Head of caudate nucleus (tissue), 42 donors: ENCODE data around the gene OGT.
"Not testable (repeated sequence)": the region's sequence is repeated elsewhere in the genome, so short reads cannot be mapped to it uniquely, and the experiment has no call there.

ENCODE experiments used
- DNase-seq, 42 donors: peaks; one replicate each; pipeline versions ENCODE4 v3.0.0 to v3.0.0-alpha.2; 2020 to 2021; ENCODE audit warnings: mixed read lengths in 7 of 42
- intact Hi-C: fragments of 100-400 bp; cut with DNase I; formaldehyde crosslinking; loops from one replicate; pipeline ENCODE4 v1.15.0; 2022

Gene OGT

DNA sequence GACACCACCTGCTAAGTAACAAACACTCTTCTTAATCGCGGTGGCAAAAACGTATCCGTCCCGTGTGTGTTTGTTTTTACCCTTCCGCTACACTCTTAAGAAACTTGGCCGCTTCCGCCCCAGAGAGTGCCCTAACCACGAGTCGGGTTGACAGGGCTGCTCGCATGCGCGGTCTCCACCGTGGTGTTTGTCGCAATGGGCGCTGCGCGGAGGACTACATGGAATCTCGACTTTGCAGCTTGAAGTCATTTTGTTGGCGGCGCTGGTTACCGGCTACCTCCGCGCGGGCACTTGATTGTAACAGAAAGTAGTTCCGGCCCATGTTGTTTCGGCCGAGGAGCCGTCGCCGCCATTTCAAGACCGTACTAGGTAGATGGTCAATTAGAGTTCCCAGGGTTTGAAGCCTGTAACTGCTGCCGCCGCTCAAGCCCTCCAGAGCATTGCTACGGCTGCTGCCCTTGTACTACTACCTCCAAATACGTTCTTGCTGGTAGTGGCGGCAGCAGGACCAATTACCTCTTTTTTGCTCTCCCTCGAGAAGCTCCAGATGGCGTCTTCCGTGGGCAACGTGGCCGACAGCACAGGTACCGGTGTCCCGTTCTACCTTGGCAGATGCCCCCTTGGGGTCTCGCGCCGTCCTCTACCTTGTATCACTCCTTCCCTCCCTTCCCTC is at the start of gene OGT:
Gene OGT (plus strand): TSS at position 352 of the 673 bp plus-strand sequence. CDS start 196 bp downstream, at position 548.
- intact Hi-C loops, result no loop called here
- DNase-seq, result peak; percentile 83 to 96 (median 91)

DNA sequence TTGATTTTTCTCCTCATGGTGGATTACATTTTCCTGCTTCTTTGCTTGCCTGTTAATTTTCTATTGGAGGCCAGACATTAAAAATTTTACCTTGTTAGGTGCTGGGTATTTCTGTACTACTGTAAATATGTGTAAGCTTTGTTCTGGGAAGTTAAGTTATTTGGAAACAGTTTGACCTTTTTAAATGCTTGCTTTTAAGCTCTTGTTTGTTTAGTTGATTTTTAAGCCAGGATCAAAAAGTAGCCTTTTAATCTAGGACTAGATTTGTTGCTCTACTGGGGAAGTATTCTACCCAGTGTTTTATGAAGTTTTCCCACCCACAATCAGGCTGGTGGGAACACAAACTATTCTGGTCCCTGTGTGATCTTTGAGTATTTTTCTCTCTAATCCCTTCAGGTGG is 45.1 kb upstream of the OGT start:
- intact Hi-C loops, result no loop called here
- DNase-seq, result no peak

DNA sequence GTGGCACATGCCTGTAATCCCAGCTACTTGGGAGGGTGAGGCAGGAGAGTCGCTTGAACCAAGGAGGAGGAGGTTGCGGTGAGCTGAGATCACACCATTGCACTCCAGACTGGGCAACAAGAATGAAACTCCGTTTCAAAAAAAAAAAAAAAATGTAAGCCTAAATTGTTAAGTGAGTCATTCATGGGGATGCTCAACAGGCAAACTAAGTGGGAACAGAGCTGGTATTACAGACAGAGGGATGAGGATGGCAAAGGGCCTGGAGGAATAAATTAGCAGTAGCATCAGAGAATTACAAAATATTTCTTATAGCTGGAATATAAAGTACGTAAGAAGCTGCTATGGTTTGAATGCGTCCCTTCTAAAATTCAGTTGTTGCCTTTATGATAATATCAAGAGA is 43.4 kb upstream of the OGT start:
- no peak for DNase-seq
- intact Hi-C loops, result no loop called here

DNA sequence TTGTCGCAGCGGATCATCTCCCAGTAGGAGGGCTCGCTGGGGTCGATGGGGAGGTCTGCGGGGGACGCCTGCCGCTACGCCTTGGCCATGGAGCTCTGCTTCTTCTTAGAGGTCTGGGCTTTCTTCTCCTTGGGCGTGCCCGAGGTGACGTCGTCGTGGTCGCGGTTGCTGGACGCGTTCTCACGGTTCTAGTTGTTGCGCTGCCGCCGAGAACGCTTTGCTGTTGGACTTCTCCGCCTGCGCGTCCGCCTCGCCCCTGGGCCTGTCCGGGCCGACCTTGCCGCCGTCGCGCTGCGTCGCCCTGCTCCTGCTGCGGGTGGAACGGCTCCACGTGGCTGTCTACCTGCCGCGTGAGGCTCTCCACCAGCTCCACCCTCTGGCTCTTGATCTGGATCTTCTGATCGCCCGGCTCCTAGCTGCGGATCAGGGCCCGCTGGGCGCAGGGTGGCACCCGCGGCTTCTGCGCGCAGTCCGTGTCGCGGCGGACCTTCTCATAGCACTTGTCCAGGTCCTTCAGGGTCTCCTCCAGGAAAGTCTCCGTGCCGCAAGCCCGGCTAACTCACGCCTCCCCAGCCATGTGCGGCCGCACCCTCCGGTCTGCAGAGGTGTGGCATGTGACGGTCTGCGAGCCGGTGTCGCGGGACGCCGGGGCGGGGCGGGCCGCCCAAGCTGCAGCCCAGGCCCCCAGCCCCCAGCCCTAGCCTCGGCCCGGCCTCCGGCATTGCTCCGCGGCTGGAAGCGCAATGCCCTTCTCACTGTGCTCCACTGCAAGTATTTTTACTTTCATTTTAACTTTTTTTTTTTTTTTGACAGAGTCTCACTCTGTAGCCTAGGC is 40.5 kb upstream of the OGT start:
- peak in 27 of 42 donors; percentile 2 to 45 (median 11) for DNase-seq
- intact Hi-C loops, result no loop called here

DNA sequence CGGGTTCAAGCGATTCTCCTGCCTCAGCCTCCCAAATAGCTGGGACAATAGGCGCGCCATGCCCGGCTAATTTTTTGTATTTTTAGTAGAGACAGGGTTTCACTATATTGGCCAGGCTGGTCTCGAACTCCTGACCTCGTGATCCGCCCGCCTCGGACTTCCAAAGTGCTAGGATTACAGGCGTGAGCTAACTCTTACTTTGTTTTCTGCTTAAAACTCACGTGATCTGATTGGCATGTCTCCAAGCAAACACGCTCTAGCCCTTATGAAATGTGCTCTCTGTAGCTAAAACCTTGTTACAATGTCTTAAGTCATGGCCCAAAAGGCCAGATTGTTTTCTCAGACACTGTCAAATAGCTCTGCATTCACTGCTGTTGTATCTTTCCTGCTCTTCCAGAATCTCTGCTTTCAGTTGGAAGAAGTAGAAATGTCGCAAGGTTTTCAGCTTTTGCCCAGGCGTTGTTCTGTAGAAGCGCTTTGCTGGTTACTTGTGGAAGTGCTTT is 39.7 kb upstream of the OGT start:
- peak in 1 of 42 donors; percentile 40 for DNase-seq
- intact Hi-C loops, result no loop called here

DNA sequence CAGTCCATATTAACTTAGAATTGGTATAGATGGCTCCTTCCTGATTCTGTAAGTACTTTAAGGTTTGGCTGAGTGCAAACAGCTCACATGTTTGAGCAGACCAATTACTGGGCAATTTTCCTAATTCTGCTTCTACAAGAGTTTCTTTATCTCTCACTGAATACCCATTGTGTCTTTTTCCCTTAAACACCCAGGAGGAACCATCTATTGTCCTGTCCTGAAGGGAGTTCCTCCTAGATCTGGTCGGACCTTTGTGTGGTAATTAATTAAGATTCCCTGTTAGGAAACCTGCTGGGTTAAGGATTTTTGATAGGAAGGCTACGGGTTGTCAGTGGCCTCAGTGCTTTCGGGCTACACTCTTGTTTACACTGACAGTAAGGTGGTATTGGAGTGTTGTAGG is 36.9 kb upstream of the OGT start:
- intact Hi-C loops, DNase-seq: not testable (repeated sequence)

DNA sequence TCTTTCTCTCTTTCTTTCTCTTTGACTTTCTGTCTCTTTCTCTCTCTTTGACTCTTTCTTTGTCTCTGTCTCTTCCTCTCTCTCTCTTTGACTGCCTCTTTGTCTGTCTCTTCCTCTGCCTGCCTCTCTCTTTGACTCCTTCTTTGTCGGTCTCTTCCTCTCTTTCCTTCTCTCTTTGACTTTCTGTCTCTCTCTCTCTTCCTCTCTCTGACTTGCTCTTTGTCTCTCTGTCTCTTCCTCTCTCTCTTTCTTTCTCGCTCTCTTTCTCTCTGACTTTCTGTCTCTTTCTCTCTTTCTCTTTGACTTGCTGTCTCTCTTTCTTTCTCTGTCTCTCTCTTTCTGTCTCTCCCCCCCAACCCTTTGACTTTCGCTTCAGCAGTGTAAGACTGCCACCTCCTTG is 36.4 kb upstream of the OGT start:
- DNase-seq, result no peak
- intact Hi-C loops, result no loop called here

DNA sequence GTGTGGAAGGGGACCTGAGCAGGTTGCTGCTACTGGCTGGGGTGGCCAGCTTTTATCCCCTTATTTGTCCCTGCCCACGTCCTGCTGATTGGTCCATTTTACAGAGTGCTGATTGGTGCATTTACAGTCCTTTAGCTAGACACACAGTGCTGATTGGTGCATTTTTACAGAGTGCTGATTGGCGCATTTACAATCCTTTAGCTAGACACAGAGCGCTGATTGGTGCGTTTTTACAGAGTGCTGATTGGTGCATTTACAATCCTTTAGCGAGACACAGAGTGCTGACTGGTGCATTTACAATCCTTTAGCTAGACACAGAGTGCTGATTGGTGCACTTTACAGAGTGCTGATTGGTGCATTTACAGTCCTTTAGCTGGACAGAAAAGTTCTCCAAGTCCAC is 30.8 kb upstream of the OGT start:
- intact Hi-C loops, DNase-seq: not testable (repeated sequence)

DNA sequence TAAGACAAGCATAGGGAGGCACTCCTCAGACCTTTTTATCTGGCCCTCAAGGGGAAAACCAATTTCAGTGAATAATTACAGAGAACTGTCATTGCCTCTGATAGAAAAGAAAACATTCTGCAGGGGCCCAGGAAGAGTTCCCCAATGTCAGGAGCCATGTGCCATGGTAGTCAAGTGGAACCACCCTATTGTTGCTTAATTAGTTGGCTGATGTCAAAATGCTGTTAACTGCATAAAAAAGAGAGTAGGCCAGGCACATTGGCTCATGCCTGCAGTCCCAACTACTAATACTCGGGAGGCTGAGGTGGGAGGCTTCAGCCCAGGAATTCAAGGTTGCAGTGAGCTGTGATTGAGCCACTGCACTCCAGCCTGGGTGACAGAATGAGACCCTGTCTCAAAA is 28.6 kb upstream of the OGT start:
- DNase-seq, result no peak
- intact Hi-C loops, result no loop called here

DNA sequence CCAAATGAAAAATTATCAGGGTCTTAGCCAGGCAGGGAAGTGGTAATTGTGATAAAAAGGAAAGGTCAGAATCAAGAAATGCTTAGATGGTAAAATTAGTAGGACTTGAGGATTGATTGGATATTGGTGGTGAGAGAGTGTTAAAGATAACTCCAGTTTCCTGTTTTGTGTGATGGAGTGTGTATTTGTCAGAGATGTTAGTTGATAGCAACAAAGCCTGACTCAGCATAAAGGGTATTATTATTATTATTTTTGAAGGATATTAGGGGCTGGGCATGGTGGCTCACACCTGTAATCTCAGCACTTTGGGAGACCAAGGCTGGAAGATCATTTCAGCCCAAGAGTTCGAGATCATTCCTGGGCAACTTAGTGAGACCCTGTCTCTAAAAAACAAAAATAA is 23.6 kb upstream of the OGT start:
- DNase-seq, result no peak
- intact Hi-C loops, result no loop called here

DNA sequence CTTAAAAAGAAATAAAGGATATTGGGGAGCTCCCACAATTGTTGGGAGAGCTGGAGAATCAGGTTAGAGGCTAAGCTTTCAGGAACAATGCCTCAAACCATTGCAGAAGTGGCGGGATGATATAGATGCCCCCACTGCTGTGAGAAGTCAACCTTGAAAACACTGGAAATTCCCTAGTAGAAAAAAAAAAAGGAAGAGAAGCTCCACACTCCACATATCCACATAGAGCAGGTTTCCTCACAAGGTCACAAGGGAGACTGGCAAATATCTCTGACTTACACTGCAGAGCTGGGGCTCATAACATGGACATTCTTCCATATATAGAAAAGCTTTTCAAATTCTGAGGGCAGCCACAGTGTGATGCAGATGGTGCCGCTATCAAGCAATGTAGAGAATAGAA is 22.7 kb upstream of the OGT start:
- DNase-seq, result no peak
- intact Hi-C loops, result no loop called here

DNA sequence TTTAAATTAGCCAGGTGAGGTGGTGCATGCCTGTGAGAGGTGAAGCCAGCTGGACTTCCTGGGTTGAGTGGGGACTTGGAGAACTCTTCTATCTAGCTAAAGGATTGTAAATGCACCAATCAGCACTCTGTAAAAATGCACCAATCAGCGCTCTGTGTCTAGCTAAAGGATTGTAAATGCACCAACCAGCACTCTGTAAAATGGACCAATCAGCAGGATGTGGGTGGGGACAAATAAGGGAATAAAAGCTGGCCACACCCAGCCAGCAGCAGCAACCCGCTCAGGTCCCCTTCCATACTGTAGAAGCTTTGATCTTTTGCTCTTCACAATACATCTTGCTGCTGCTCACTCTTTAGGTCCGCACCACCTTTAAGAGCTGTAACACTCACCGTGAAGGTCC is 19.2 kb upstream of the OGT start:
- DNase-seq, intact Hi-C loops: not testable (repeated sequence)

DNA sequence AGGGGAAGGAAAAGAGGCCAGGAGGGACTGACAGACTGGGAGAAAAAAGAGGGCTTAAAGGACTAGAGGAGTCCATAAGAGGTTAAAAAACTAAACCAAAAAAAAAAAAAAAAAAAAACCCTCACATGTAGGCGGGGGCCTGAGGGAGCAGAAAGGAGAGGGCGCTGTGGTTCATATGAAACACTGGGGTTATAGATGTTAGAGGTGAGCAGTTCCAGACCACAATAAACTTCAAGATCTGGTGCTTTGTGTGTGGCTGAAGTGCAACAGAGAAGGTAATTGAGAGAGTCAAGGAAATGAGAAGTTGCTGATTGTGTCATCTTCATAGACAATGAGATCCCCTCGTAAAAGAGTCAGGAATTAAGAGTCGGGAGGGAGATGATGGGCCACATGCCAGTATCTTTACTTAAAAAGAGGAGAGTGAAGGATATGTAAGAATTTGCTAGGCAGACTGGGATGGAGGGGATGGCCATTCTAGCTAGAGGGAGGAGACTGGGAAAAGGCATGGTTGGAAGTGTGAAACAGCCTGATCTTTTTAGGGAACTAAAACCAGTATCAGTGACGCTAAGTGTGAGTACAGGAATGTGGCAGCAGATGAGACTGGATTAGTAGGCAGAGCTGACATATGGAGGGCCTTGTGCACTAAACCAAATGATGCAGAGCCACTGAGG is 18.4 kb upstream of the OGT start:
- no peak for DNase-seq
- intact Hi-C loops, result no loop called here

DNA sequence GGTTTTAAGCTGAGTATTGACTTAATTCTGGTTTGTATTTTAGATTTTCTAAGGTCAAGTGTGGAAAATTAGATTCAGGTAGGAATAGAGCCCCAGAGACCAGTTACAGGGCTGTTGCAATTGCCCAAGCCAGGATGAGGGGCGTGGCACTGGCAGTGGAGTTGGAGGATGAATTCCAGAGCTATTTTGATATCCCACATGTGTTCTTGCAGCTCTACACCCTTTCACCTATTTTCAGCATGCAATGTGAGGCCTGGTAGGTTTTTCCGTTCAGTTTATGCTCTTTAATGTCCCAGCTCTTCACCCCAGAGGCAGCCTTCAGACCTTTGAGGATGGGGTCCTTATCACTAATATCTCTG is 17.9 kb upstream of the OGT start:
- DNase-seq, result no peak
- intact Hi-C loops, result no loop called here

DNA sequence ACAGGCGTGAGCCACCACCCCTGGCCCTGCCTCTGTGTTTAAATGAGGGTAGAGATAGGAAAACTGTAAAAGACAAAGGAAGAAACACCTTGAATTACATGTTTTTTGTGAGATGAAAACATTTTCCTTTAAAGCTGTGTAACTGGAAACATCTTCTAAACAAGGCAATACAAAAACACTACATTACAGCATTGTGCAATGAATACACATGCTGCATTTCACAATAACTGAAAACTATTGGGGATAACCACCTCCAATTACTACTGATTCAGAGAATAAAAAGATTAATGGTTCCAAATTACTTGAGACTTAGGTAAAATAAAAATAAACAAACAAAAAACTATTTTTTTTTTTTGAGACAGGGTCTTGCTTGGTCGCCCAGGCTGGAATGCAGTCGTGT is 7.6 kb upstream of the OGT start:
- intact Hi-C loops, result no loop called here
- DNase-seq, result no peak

DNA sequence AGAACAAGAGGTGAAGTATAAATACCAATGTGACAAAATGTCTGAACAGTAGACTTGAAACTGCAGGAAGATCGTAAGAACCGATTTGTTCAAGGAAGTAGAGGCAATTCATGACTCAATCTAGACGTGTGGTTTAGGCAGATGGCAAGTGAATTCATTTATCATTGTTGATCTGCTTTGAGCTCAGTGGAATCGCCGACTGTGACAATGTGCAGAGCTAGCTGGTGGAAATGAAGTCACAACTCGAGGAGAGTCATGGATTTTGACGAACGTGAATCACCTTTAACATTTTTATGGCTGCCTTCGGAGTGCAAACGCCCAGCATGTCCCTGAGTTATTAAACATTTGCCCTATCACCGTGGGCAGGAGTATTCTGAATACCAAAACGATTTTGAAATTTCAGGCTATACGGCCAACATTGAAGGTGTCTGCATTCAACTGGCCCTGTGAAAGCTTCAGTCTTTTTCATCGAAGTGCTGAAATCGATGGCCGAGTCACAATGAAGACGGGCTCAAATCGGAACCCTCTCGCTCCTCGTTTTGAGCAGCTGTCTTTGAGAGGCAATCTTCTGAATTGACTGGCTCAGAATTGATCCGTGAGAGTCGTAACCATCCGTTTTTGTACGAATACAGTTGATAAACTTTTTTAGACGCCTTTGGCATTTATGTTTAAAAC is 689 bp upstream of the OGT start:
- intact Hi-C loops, result no loop called here
- DNase-seq, result peak in 12 of 42 donors; percentile 3 to 39 (median 12)

DNA sequence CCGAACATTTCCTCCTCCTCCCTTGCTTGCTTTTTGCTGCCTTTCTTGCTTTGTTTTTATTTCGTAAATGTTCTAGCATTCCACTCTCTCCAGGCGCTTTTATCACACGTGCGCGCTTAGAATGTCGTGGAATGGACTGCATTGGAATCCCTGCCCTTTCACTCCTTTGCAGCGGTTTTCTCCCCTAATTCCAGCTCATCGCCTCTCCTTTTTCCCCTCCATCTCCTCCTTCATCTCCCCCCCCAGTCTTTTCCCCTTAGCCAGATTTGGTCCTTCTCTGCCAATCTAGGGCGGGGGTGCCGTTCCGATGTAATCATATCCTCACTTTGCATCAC is 579 bp downstream of the OGT start:
- peak in 4 of 42 donors; percentile 2 to 42 (median 30) for DNase-seq
- intact Hi-C loops, result no loop called here

DNA sequence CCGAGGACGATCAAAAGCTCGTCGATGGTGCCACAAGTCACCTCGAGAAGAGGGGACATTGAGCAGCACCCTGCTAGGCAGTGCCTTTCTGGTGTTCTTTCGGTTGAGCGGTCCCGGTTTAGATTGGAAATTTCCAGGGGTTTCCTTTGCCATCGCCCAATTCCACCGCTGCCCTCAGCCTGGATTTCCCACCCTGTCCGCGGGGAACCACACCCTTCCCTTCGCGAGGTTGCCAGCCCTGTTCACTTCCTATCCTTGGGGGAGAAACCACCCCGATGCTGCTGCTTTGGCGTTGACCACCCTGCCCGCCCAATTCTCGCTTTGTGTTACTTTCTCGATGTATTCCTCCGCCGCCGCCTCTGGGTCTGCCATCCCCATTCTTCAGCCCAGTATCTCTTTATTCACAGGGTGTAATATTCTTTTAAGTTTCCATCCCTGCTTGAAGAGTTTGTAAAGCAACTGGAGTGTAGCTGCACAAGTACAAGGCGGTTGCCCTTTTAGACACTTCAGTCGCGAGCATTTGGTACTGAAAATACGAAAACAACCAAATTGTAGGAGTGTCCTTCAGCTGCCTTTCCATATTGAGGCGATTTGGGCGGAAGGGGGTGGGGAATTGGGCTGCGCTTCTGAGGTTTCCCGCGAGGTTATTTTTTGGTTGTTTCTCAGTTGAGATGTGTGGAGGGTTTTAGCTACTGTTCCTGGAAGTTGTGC is 1.1 kb downstream of the OGT start:
- intact Hi-C loops, result no loop called here
- DNase-seq, result peak in 38 of 42 donors; percentile 11 to 78 (median 48)
